Vagina (tissue), 2 donors: ENCODE measurements around the gene MYCBPAP. TPM values are rescaled to one million over a fixed set of nuclear protein-coding genes. Genes with fewer than 3 reads are reported as not detected.

Source experiments
- DNase-seq, 2 donors: peaks; one replicate each; pipeline ENCODE4 v3.0.0-alpha.2; 2017; ENCODE audit errors: extremely low spot score in 2 of 2
- H3K27ac ChIP-seq: fragments of 200-600 bp; sonication (generic); one replicate; pipeline ENCODE4 v1.5.1; 2019
- H3K27me3 ChIP-seq: fragments of 200-600 bp; sonication (generic); one replicate; pipeline ENCODE4 v1.5.1; 2019
- H3K36me3 ChIP-seq, 2 donors: fragments of 200-600 bp; sonication (generic); one replicate each; pipeline ENCODE4 v1.5.1; 2017 to 2019
- H3K4me1 ChIP-seq: fragments of 200-600 bp; sonication (generic); one replicate; pipeline ENCODE4 v1.5.1; 2019
- H3K4me3 ChIP-seq, 2 donors: fragments of 200-600 bp; sonication (generic); 1 replicate in 1 of 2; 2 replicates in 1 of 2; pipeline ENCODE4 v1.5.1; 2016 to 2019
- H3K9me3 ChIP-seq: fragments of 200-600 bp; sonication (generic); one replicate; pipeline ENCODE4 v1.5.1; 2019
- POLR2A ChIP-seq, 2 donors: fragments of 450-650 bp; IDR thresholded peaks; one replicate each; pipeline ENCODE4 v1.6.1; 2017; ENCODE audit warnings: antibody characterized with exemption in 2 of 2, mild to moderate bottlenecking in 2 of 2, moderate library complexity in 2 of 2
- POLR2AphosphoS5 ChIP-seq, 2 donors: sonication (generic); formaldehyde crosslinking; IDR thresholded peaks; one replicate each; pipeline ENCODE4 v1.9.0; 2017; ENCODE audit warnings: antibody characterized with exemption in 2 of 2, mild to moderate bottlenecking in 2 of 2, low read depth in 1 of 2; ENCODE audit not compliant: insufficient read depth in 1 of 2
- intact Hi-C: fragments of 100-400 bp; cut with DNase I; formaldehyde crosslinking; loops from one replicate; pipeline ENCODE4 v1.15.1; 2023
- total RNA-seq: library from RNA; depleted of rRNA; stranded (reverse); fragments of >200 nt; gene quantifications from one replicate; pipeline ENCODE4 v1.2.3, GENCODE V29; 2016
- TF ChIP-seq, protein P1 (sequence below), 3 experiments: fragments of 450-650 bp in 2 of 3; fragments of 200-600 bp in 1 of 3; sonication (generic) in 1 of 3; IDR thresholded peaks; one replicate each; pipeline ENCODE4 v1.5.1; 2017 to 2019; ENCODE audit warnings: antibody characterized with exemption in 3 of 3, mild to moderate bottlenecking in 2 of 3, moderate library complexity in 2 of 3

MYCBPAP gene
- total RNA-seq, 1 donor from 2014 or later: not detected

DNA sequence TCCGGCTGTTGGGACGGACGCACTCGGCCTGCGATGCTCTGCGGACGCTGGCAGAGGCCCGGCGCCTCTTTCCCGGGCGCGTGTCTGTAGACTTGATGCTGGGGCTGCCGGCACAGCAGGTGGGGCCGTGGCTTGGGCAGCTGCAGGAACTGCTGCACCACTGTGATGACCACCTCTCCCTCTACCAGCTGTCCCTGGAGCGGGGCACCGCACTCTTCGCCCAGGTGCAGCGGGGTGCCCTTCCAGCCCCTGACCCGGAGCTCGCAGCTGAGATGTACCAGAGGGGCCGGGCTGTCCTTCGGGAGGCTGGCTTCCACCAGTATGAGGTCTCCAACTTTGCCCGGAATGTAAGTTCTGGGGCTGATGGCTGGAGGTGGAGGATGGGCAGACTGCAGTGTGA is 26.1 kb upstream of the MYCBPAP start:
- Histone ChIP-seq H3K9me3 (no peaks in the 10 kb centered on the region), H3K4me3 (no peak overlapping the region), H3K36me3 (peaks cover 0 to 16% of the 10 kb centered on the region in 2 donors), H3K4me1 (peaks cover 29% of the 10 kb centered on the region), H3K27me3 (no peaks in the 10 kb centered on the region), H3K27ac (peak overlapping the region; percentile 89)
- TF ChIP-seq, protein P1, sequence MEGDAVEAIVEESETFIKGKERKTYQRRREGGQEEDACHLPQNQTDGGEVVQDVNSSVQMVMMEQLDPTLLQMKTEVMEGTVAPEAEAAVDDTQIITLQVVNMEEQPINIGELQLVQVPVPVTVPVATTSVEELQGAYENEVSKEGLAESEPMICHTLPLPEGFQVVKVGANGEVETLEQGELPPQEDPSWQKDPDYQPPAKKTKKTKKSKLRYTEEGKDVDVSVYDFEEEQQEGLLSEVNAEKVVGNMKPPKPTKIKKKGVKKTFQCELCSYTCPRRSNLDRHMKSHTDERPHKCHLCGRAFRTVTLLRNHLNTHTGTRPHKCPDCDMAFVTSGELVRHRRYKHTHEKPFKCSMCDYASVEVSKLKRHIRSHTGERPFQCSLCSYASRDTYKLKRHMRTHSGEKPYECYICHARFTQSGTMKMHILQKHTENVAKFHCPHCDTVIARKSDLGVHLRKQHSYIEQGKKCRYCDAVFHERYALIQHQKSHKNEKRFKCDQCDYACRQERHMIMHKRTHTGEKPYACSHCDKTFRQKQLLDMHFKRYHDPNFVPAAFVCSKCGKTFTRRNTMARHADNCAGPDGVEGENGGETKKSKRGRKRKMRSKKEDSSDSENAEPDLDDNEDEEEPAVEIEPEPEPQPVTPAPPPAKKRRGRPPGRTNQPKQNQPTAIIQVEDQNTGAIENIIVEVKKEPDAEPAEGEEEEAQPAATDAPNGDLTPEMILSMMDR (IDR thresholded peaks at IDR 0.05): no peak
- TF ChIP-seq POLR2AphosphoS5 (IDR thresholded peaks at IDR 0.05; ENCODE audit: insufficient read depth in 1 of 2, low read depth in 1 of 2) (no peak), POLR2A (IDR thresholded peaks at IDR 0.05) (no peak)
- intact Hi-C loops: loop anchor here (5.0 to 10.0 kb wide), 2 partner anchors 60 to 363 kb away; no protein-coding TSS in a partner anchor
- DNase-seq: no peak

DNA sequence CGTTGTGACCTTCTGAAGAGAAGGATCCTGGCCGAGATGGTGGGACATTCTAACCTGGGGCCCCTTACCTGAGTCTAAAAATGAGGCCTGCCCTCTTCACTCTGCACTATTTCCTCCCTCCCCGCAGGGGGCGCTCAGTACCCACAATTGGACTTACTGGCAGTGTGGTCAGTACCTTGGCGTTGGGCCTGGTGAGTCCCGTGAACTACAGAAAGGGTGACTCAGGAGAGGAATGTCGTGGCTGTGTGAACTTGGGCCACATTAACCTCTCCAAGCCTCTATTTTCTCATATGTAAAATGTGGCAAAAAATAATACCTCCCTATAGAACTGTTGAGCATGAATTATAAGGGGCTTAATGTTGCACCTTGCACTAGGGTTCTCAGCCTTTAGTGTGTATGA is 25.7 kb upstream of the MYCBPAP start:
- intact Hi-C loops: loop anchor here (5.0 to 10.0 kb wide), 2 partner anchors 60 to 362 kb away; no protein-coding TSS in a partner anchor
- no peaks in the 10 kb centered on the region for H3K27me3 ChIP-seq
- peaks cover 0 to 19% of the 10 kb centered on the region in 2 donors for H3K36me3 ChIP-seq
- peaks cover 29% of the 10 kb centered on the region for H3K4me1 ChIP-seq
- peak in 1 of 2 donors; percentile 97 for DNase-seq
- H3K27ac ChIP-seq: peak overlapping the region; percentile 89
- H3K4me3 ChIP-seq: no peak overlapping the region
- H3K9me3 ChIP-seq: no peaks in the 10 kb centered on the region
- TF ChIP-seq, protein P1 (IDR thresholded peaks at IDR 0.05): peak; percentile 83 to 92 (median 89)
- TF ChIP-seq POLR2AphosphoS5 (IDR thresholded peaks at IDR 0.05; ENCODE audit: insufficient read depth in 1 of 2, low read depth in 1 of 2): peak; percentile 56 to 96
- TF ChIP-seq POLR2A (IDR thresholded peaks at IDR 0.05): no peak

DNA sequence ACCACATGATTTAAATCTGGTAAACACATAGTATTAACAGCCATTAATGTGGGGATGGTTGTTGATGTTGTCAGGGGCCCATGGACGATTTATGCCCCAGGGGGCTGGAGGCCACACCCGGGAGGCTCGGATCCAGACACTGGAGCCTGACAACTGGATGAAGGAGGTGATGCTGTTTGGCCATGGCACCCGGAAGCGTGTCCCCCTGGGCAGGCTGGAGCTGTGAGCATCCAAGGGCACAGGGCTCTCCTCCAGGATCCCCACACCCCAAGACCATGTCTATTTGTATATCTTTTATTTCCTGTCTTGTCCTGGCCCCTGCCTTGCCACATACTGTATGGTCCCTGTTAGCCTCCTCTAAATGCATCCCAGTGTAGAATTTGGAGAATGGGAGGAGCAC is 25.0 kb upstream of the MYCBPAP start:
- H3K36me3 ChIP-seq: peaks cover 0 to 19% of the 10 kb centered on the region in 2 donors
- TF ChIP-seq POLR2A (IDR thresholded peaks at IDR 0.05) (no peak), POLR2AphosphoS5 (IDR thresholded peaks at IDR 0.05; ENCODE audit: insufficient read depth in 1 of 2, low read depth in 1 of 2) (no peak)
- TF ChIP-seq, protein P1 (IDR thresholded peaks at IDR 0.05): no peak

DNA sequence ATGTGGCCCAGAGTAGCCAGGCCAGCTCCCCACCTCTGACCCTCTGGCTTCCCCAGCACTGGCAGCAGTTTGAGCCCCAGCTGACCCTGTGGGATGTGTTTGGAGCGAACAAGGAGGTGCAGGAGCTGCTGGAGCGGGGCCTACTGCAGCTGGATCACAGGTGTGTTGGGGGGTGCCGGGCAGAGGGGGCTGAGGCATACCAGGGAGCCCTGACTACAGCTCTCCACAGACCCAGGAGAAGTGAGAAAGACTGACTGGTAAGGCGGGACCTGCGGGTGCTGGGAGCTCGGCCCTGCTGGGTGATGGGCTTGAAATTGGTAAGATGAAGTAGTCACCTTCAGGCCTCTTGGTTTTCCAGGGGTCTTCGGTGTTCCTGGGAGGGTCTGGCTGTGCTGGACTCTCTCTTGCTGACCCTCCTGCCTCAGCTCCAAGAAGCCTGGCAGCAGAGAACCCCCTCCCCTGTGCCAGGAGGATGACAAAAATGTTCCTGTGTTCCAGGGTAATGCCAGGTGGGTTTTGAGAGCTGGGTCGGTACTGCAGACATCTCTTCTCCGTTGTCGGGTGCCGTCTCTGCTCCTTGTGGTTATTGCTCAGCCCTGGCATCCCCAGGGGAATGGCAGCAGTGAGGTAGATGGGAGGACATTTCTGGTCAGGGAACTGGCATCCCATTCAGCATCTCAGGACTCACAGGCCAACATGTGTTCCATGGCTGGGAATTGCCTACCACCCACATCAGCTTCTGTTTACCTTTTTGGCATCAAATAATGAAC is 23.7 kb upstream of the MYCBPAP start:
- Histone ChIP-seq H3K27me3 (no peaks in the 10 kb centered on the region), H3K4me1 (peaks cover 18% of the 10 kb centered on the region), H3K36me3 (peaks cover 0 to 19% of the 10 kb centered on the region in 2 donors), H3K4me3 (no peak overlapping the region), H3K27ac (peak overlapping the region; percentile 89), H3K9me3 (no peaks in the 10 kb centered on the region)
- intact Hi-C loops: loop anchor here (5.0 to 10.0 kb wide), 2 partner anchors 58 to 360 kb away; no protein-coding TSS in a partner anchor
- no peak for DNase-seq
- no peak for TF ChIP-seq POLR2A (IDR thresholded peaks at IDR 0.05)
- no peak for TF ChIP-seq POLR2AphosphoS5 (IDR thresholded peaks at IDR 0.05; ENCODE audit: insufficient read depth in 1 of 2, low read depth in 1 of 2)
- TF ChIP-seq, protein P1 (IDR thresholded peaks at IDR 0.05): no peak

More for the DNA sequence above, 25.0 kb upstream of the MYCBPAP start:
- no peaks in the 10 kb centered on the region for H3K27me3 ChIP-seq
- DNase-seq: no peak
- intact Hi-C loops: loop anchor here (5.0 to 10.0 kb wide), 2 partner anchors 59 to 362 kb away; no protein-coding TSS in a partner anchor
- no peak overlapping the region for H3K4me3 ChIP-seq
- H3K9me3 ChIP-seq: no peaks in the 10 kb centered on the region
- peaks cover 23% of the 10 kb centered on the region for H3K4me1 ChIP-seq
- peak overlapping the region; percentile 89 for H3K27ac ChIP-seq
